ENCODE measurements around the gene MMP24OS.

DNA sequence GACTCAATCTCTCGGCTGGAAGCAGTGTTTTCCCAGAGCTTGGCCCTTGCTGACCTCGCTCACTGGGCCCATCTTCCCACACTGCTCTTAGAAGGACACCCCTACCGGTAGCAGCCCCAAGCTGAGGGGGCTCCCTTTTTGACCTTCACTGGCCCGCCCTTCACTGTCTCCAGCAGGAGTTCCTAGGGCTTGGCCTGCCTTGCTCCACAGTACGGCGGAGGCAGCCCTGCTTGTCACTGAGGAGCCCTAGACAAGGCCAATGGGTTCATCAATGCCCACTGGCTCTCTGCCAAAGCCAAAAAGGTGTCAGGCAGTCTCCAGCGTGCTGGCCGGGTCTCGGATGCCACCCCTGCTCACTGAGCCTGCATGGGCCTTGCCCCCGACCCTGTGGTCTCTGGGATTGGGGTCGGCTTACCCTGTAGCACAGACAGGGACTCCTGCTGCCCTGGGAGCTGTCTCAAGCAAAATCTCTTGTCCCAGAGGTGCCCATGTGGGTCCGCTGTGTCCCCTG is 2.1 kb downstream of the MMP24OS start:
- TF ChIP-seq, protein P1, sequence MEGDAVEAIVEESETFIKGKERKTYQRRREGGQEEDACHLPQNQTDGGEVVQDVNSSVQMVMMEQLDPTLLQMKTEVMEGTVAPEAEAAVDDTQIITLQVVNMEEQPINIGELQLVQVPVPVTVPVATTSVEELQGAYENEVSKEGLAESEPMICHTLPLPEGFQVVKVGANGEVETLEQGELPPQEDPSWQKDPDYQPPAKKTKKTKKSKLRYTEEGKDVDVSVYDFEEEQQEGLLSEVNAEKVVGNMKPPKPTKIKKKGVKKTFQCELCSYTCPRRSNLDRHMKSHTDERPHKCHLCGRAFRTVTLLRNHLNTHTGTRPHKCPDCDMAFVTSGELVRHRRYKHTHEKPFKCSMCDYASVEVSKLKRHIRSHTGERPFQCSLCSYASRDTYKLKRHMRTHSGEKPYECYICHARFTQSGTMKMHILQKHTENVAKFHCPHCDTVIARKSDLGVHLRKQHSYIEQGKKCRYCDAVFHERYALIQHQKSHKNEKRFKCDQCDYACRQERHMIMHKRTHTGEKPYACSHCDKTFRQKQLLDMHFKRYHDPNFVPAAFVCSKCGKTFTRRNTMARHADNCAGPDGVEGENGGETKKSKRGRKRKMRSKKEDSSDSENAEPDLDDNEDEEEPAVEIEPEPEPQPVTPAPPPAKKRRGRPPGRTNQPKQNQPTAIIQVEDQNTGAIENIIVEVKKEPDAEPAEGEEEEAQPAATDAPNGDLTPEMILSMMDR (IDR thresholded peaks at IDR 0.05 in 8 of 11, conservative IDR thresholded peaks at IDR 0.05 in 3 of 11): no peak
- TF ChIP-seq POLR2AphosphoS5 (IDR thresholded peaks at IDR 0.05) (peak in 1 of 3 donors; percentile 49), POLR2A (IDR thresholded peaks at IDR 0.05) (no peak)
